ENCODE measurements around the gene IFT43. TPM values are rescaled to one million over a fixed set of nuclear protein-coding genes. Genes with fewer than 3 reads are reported as not detected.
"Not testable (repeated sequence)": the region's sequence is repeated elsewhere in the genome, so short reads cannot be mapped to it uniquely, and the experiment has no call there.

The IFT43 gene
- total RNA-seq, 2 donors from 2014 or later = 46.3 to 49.6 TPM

GRCh38 chr14:76006253-76006652, 20.7 kb downstream of the IFT43 start:
- H3K27ac Mint-ChIP-seq = no peak overlapping the region
- no peaks in the 10 kb centered on the region for H3K27me3 Mint-ChIP-seq (ENCODE audit: insufficient read depth)
- no peak overlapping the region for H3K4me3 Mint-ChIP-seq
- H3K4me1 Mint-ChIP-seq = peaks cover 11% of the 10 kb centered on the region
- Histone ChIP-seq H3K36me3 (ENCODE audit: control insufficient read depth, insufficient read depth, low read length) (peaks cover 64% of the 10 kb centered on the region), H3K9ac (ENCODE audit: extremely low read depth, low read length, poor library complexity, severe bottlenecking) (no peak overlapping the region), H3K27ac (ENCODE audit: low read depth, low read length) (no peak overlapping the region), H3K4me1 (ENCODE audit: control insufficient read depth, insufficient read depth, low read length) (peaks cover 3% of the 10 kb centered on the region), H3K27me3 (ENCODE audit: control insufficient read depth, insufficient read depth, low read length, poor library complexity, severe bottlenecking) (no peaks in the 10 kb centered on the region), H3K9me3 (ENCODE audit: control insufficient read depth, low read length) (peaks cover 21% of the 10 kb centered on the region), H3K4me3 (ENCODE audit: low read length) (no peak overlapping the region)
- peaks cover 78% of the 10 kb centered on the region for H3K36me3 Mint-ChIP-seq (ENCODE audit: low read depth)
- WGBS, 2 experiments (ENCODE audit: insufficient coverage in 1 of 2, insufficient read length in 1 of 2) = 86 to 95% methylated on average over 1 to 2 of the region's 2 CpGs
- TF ChIP-seq CTCF (conservative IDR thresholded peaks at IDR 0.05) = no peak
- H3K9me3 Mint-ChIP-seq = peaks cover 26% of the 10 kb centered on the region
- DNase-seq = no peak

DNA sequence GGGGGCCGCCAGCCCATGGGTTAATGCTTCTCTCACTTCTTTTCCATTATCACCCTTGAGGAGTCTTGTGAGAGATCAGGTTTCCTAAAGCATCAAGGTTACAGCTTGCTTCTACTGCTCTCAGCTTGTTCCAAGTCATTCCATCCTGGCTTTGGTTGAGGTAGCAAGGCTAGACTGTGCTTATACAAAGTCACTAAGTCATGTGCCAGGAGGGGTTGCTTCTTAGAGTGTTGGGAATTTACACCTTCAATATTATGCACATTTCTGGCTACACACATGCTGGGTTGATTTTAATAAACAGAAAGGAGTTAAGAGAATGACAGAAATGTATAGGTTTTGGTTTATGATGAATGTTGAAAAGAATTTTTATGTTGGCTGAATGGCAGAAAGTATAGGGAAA, 21.8 kb downstream of the IFT43 start:
- Histone ChIP-seq H3K4me3 (ENCODE audit: low read length) (no peak overlapping the region), H3K27ac (ENCODE audit: low read depth, low read length) (no peak overlapping the region), H3K27me3 (ENCODE audit: control insufficient read depth, insufficient read depth, low read length, poor library complexity, severe bottlenecking) (no peaks in the 10 kb centered on the region), H3K9me3 (ENCODE audit: control insufficient read depth, low read length) (peaks cover 21% of the 10 kb centered on the region), H3K36me3 (ENCODE audit: control insufficient read depth, insufficient read depth, low read length) (peaks cover 67% of the 10 kb centered on the region), H3K4me1 (ENCODE audit: control insufficient read depth, insufficient read depth, low read length) (peaks cover 3% of the 10 kb centered on the region), H3K9ac (ENCODE audit: extremely low read depth, low read length, poor library complexity, severe bottlenecking) (no peak overlapping the region)
- WGBS, 2 experiments (ENCODE audit: insufficient coverage in 1 of 2, insufficient read length in 1 of 2) = 89% methylated on average over 1 of the region's 1 CpG; no CpG with 5 or more reads in 1 of the 2 experiments
- peaks cover 25% of the 10 kb centered on the region for H3K9me3 Mint-ChIP-seq
- no peak overlapping the region for H3K4me3 Mint-ChIP-seq
- H3K4me1 Mint-ChIP-seq = peaks cover 20% of the 10 kb centered on the region
- peaks cover 75% of the 10 kb centered on the region for H3K36me3 Mint-ChIP-seq (ENCODE audit: low read depth)
- no peak for TF ChIP-seq CTCF (conservative IDR thresholded peaks at IDR 0.05)
- DNase-seq = no peak
- no peaks in the 10 kb centered on the region for H3K27me3 Mint-ChIP-seq (ENCODE audit: insufficient read depth)
- no peak overlapping the region for H3K27ac Mint-ChIP-seq

DNA sequence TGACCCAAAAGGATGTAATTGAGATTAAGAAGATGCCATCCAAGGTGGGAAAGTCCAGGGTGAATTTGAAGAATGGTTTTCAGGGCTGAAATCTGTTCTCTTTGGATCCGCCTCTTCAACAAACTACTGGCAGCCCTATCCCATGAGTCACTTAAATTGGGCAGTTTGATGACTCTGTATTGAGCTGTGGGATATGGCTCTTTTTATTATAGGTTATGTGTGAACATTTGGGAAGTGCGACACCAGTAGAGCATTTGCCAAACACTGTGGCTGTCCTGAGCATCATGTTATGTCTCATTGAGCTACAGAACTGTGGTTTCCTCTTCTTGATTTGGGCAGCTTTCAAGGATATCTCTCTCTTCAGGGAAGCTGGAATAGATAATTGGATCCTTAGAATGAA, 22.3 kb downstream of the IFT43 start:
- H3K4me1 ChIP-seq (ENCODE audit: control insufficient read depth, insufficient read depth, low read length) = peaks cover 6% of the 10 kb centered on the region
- no peak for DNase-seq
- H3K9me3 ChIP-seq (ENCODE audit: control insufficient read depth, low read length) = peaks cover 21% of the 10 kb centered on the region
- no peak for TF ChIP-seq CTCF (conservative IDR thresholded peaks at IDR 0.05)
- H3K27me3 ChIP-seq (ENCODE audit: control insufficient read depth, insufficient read depth, low read length, poor library complexity, severe bottlenecking) = no peaks in the 10 kb centered on the region
- peaks cover 22% of the 10 kb centered on the region for H3K9me3 Mint-ChIP-seq
- H3K27me3 Mint-ChIP-seq (ENCODE audit: insufficient read depth) = no peaks in the 10 kb centered on the region
- no peak overlapping the region for H3K9ac ChIP-seq (ENCODE audit: extremely low read depth, low read length, poor library complexity, severe bottlenecking)
- no peak overlapping the region for H3K27ac Mint-ChIP-seq
- no peak overlapping the region for H3K4me3 ChIP-seq (ENCODE audit: low read length)
- H3K36me3 ChIP-seq (ENCODE audit: control insufficient read depth, insufficient read depth, low read length) = peaks cover 68% of the 10 kb centered on the region
- no peak overlapping the region for H3K27ac ChIP-seq (ENCODE audit: low read depth, low read length)
- H3K36me3 Mint-ChIP-seq (ENCODE audit: low read depth) = peaks cover 74% of the 10 kb centered on the region
- no peak overlapping the region for H3K4me3 Mint-ChIP-seq
- peaks cover 25% of the 10 kb centered on the region for H3K4me1 Mint-ChIP-seq
- 83 to 97% methylated on average over 1 to 2 of the region's 2 CpGs for WGBS, 2 experiments (ENCODE audit: insufficient coverage in 1 of 2, insufficient read length in 1 of 2)

DNA sequence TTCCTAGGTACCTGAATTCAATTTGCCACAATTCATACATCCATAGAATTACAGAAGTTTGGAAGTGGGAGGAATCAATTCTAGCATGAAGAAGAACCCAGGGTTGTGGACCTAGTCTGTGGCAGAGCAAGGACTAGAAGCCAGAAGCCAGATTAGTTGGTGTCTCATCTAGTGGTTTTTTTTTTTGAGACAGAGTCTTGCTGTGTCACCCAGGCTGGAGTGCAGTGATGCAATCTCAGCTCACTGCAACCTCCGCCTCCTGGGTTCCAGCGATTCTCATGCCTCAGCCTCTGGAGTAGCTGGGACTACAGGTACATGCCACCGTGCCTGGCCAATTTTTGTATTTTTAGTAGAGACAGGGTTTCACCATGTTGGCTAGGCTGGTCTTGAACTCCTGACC, 24.1 kb downstream of the IFT43 start:
- H3K36me3 Mint-ChIP-seq (ENCODE audit: low read depth) = peaks cover 73% of the 10 kb centered on the region
- Histone ChIP-seq H3K36me3 (ENCODE audit: control insufficient read depth, insufficient read depth, low read length) (peaks cover 64% of the 10 kb centered on the region), H3K4me1 (ENCODE audit: control insufficient read depth, insufficient read depth, low read length) (peaks cover 13% of the 10 kb centered on the region), H3K9me3 (ENCODE audit: control insufficient read depth, low read length) (peaks cover 12% of the 10 kb centered on the region)
- not testable (repeated sequence) for DNase-seq; H3K4me3 ChIP-seq (ENCODE audit: low read length); H3K27ac ChIP-seq (ENCODE audit: low read depth, low read length); H3K4me3 Mint-ChIP-seq; H3K27me3 Mint-ChIP-seq (ENCODE audit: insufficient read depth); H3K27me3 ChIP-seq (ENCODE audit: control insufficient read depth, insufficient read depth, low read length, poor library complexity, severe bottlenecking); H3K27ac Mint-ChIP-seq; H3K9ac ChIP-seq (ENCODE audit: extremely low read depth, low read length, poor library complexity, severe bottlenecking)
- 94 to 99% methylated on average over 3 of the region's 3 CpGs for WGBS, 2 experiments (ENCODE audit: insufficient coverage in 1 of 2, insufficient read length in 1 of 2)
- peaks cover 12% of the 10 kb centered on the region for H3K9me3 Mint-ChIP-seq
- peaks cover 43% of the 10 kb centered on the region for H3K4me1 Mint-ChIP-seq
